ENCODE data around the gene TBX21. TPM values are rescaled to one million over a fixed set of nuclear protein-coding genes. Genes with fewer than 3 reads are reported as not detected.
"Not testable (repeated sequence)": the region's sequence is repeated elsewhere in the genome, so short reads cannot be mapped to it uniquely, and the experiment has no call there.

Gene TBX21
- total RNA-seq, 1 donor from 2014 or later = 1.1 TPM

GRCh38 chr17:47726796-47727703 is 6.0 kb upstream of the TBX21 start:
- intact Hi-C loops (cut with DNase I) = no loop called here
- ATAC-seq (no peak), DNase-seq (ENCODE audit: low spot score) (no peak)

GRCh38 chr17:47727704-47728036 is 5.4 kb upstream of the TBX21 start:
- ATAC-seq (no peak), DNase-seq (ENCODE audit: low spot score) (no peak)
- intact Hi-C loops (cut with DNase I) = no loop called here

GRCh38 chr17:47728214-47728877 is 4.7 kb upstream of the TBX21 start:
- intact Hi-C loops (cut with DNase I) = no loop called here
- DNase-seq (ENCODE audit: low spot score) = no peak
- ATAC-seq = no peak

- no peak for DNase-seq (ENCODE audit: low spot score)
- intact Hi-C loops (cut with DNase I) = no loop called here
- ATAC-seq = no peak
Observed at GRCh38 chr17:47729476-47729875, 3.6 kb upstream of the TBX21 start.

- ATAC-seq (no peak), DNase-seq (ENCODE audit: low spot score) (no peak)
- intact Hi-C loops (cut with DNase I) = no loop called here
Observed at GRCh38 chr17:47730681-47731080, 2.4 kb upstream of the TBX21 start.

GRCh38 chr17:47731396-47731795 is 1.6 kb upstream of the TBX21 start:
- intact Hi-C loops (cut with DNase I) = no loop called here
- DNase-seq (ENCODE audit: low spot score) = no peak
- ATAC-seq = no peak

- ATAC-seq (no peak), DNase-seq (ENCODE audit: low spot score) (no peak)
- intact Hi-C loops (cut with DNase I) = no loop called here
Observed at GRCh38 chr17:47732399-47733046, 513 bp upstream of the TBX21 start.

GRCh38 chr17:47733674-47734410 is 806 bp downstream of the TBX21 start:
- DNase-seq (ENCODE audit: low spot score) (peak; percentile 37), ATAC-seq (no peak)
- intact Hi-C loops (cut with DNase I) = no loop called here

- intact Hi-C loops (cut with DNase I) = no loop called here
- ATAC-seq (no peak), DNase-seq (ENCODE audit: low spot score) (no peak)
Observed at GRCh38 chr17:47735139-47735464, 2.1 kb downstream of the TBX21 start.

- intact Hi-C loops (cut with DNase I) = no loop called here
- DNase-seq (ENCODE audit: low spot score) (peak; percentile 12), ATAC-seq (no peak)
Observed at GRCh38 chr17:47735536-47736011, 2.5 kb downstream of the TBX21 start.

GRCh38 chr17:47736501-47737495 is 3.8 kb downstream of the TBX21 start:
- intact Hi-C loops (cut with DNase I) = no loop called here
- ATAC-seq (no peak), DNase-seq (ENCODE audit: low spot score) (peak; percentile 49)

GRCh38 chr17:47738178-47738577 is 5.1 kb downstream of the TBX21 start:
- DNase-seq (ENCODE audit: low spot score) = peak; percentile 28
- ATAC-seq = no peak
- intact Hi-C loops (cut with DNase I) = no loop called here

GRCh38 chr17:47739150-47739549 is 6.1 kb downstream of the TBX21 start:
- DNase-seq (ENCODE audit: low spot score) = peak; percentile 26
- intact Hi-C loops (cut with DNase I) = no loop called here
- ATAC-seq = no peak

- intact Hi-C loops (cut with DNase I); ATAC-seq: not testable (repeated sequence)
- DNase-seq (ENCODE audit: low spot score) = peak; percentile 21
Observed at GRCh38 chr17:47739945-47740344, 6.9 kb downstream of the TBX21 start.

- ATAC-seq (no peak), DNase-seq (ENCODE audit: low spot score) (peak; percentile 32)
- intact Hi-C loops (cut with DNase I) = no loop called here
Observed at GRCh38 chr17:47741109-47741792, 8.2 kb downstream of the TBX21 start.

GRCh38 chr17:47741793-47742145 is 8.7 kb downstream of the TBX21 start:
- no peak for DNase-seq (ENCODE audit: low spot score)
- no peak for ATAC-seq
- intact Hi-C loops (cut with DNase I) = no loop called here

GRCh38 chr17:47742319-47743181 is 9.5 kb downstream of the TBX21 start:
- intact Hi-C loops (cut with DNase I) = no loop called here
- ATAC-seq = peak; percentile 13
- DNase-seq (ENCODE audit: low spot score) = peak; percentile 51
